OCI-LY1 (cell line): ENCODE results near the gene C13orf42.

Experiments used
- EZH2 ChIP-seq: fragments of 200-600 bp; sonication (generic), shearing (Covaris generic); IDR thresholded peaks from 2 replicates; pipeline ENCODE4 v1.8.0; 2017; ENCODE audit warnings: borderline replicate concordance, mixed run types, mild to moderate bottlenecking, antibody characterized with exemption, low read length, moderate library complexity, mixed read lengths
- TF ChIP-seq, protein P1 (sequence below): fragments of 200-600 bp; sonication (generic), shearing (Covaris generic); IDR thresholded peaks from 2 replicates; pipeline ENCODE4 v1.5.1; 2017; ENCODE audit warnings: mild to moderate bottlenecking, antibody characterized with exemption, low read length, moderate library complexity, mixed read lengths

- TF ChIP-seq, protein P1, sequence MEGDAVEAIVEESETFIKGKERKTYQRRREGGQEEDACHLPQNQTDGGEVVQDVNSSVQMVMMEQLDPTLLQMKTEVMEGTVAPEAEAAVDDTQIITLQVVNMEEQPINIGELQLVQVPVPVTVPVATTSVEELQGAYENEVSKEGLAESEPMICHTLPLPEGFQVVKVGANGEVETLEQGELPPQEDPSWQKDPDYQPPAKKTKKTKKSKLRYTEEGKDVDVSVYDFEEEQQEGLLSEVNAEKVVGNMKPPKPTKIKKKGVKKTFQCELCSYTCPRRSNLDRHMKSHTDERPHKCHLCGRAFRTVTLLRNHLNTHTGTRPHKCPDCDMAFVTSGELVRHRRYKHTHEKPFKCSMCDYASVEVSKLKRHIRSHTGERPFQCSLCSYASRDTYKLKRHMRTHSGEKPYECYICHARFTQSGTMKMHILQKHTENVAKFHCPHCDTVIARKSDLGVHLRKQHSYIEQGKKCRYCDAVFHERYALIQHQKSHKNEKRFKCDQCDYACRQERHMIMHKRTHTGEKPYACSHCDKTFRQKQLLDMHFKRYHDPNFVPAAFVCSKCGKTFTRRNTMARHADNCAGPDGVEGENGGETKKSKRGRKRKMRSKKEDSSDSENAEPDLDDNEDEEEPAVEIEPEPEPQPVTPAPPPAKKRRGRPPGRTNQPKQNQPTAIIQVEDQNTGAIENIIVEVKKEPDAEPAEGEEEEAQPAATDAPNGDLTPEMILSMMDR: no peak
- TF ChIP-seq EZH2: no peak
Measured at GRCh38 chr13:51050021-51050830, 60.8 kb downstream of the C13orf42 start.
